Middle frontal gyrus (tissue), 1 donor: Measurements from ENCODE around the gene NPIPB12.
"Not testable (repeated sequence)": the region's sequence is repeated elsewhere in the genome, so short reads cannot be mapped to it uniquely, and the experiment has no call there.

Source experiments
- DNase-seq: peaks from one replicate; pipeline ENCODE4 v3.0.0-alpha.2; 2015; ENCODE audit warnings: low spot score; ENCODE audit errors: extremely low spot score

Gene NPIPB12

DNA sequence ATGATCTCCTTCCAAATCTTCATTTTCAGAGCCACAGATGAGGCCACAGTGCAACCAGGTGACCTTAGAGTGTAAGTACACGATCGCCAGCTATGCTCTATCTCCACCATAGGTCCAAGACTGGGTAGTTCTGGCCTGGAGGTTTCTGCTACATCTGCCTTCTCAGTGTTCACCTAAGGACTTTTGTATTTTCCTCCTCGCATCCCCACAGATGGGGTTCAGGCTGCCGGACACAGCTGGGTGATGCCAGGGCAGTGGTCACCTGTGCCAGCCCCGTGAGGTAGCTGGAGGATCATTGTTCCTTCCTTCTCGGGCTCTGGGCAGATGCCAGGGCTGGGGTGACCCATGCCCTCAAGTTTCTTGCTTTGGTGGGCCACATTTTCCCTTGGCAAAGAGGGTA, at the start of gene NPIPB12:
TSS of gene NPIPB12 (minus strand) at position 101 of the 400 bp plus-strand sequence.
- DNase-seq, result not testable (repeated sequence)

GRCh38 chr16:29521520-29521919, 15.3 kb upstream of the NPIPB12 start:
- DNase-seq, result not testable (repeated sequence)

GRCh38 chr16:29482276-29482675, 23.9 kb downstream of the NPIPB12 start:
- DNase-seq, result not testable (repeated sequence)

GRCh38 chr16:29472065-29472464, 34.1 kb downstream of the NPIPB12 start:
- not testable (repeated sequence) for DNase-seq

GRCh38 chr16:29469660-29470059, 36.5 kb downstream of the NPIPB12 start:
- not testable (repeated sequence) for DNase-seq

GRCh38 chr16:29467654-29468366, 38.4 kb downstream of the NPIPB12 start:
- not testable (repeated sequence) for DNase-seq

DNA sequence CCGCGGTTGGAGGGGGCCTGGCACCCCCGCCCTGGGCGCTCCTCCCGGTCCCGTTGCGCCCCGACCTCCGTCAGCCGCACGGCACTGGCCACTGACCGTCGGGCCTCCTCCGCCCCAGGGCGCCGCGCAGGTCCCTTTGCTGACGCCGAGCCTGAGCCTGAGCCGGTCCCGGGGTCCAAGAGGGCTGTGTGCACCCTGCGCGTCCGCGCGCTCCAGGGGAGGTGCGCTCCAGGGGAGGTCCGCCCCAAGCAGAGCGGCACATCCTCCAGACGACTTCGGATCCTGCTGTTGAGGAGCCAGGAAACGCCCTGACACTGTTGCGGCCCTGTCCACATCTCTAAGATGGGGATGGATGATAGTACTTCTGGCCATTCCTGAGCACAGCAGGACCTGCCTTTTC, 39.3 kb downstream of the NPIPB12 start:
- not testable (repeated sequence) for DNase-seq

DNA sequence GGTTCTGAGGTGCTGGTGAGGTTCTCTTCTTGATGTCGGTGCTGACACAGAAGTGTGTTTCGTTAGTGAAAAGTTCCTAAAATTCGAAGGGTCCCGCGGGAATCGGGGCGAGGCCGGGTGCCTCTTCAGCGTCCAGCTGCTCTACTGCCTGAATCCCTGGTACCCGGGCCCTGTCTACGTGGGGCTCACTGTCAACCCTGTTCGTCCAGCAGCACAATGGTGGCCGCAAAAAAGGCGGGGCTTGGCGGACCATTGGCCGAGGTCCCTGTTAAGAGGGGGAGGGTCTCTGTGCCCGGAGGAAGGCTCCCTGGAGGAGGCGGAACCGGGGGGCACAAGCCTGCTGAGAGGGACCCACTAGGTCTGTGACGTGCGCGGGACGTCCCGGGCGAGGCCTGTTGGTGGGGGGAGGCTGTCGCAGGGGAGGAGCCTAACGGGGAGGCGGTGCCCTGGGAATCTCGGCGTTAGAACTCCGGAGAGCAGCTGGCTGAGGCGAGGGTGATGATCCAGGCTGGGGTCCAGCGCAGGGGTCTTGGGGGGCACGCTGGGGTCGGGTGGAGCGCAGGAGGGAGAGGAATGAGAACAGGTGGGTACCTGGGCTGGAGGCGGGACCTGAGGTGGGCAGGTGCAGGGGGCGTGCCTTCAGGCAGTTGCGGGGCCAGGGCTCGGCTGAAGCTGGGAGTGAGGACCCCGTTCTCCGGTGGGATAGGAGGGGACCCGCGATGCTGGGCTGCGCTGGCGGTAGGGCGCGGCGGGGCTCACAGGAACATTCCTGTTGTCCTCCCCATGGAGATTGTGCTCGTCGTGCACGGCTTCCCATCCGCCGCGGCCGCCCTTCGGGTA, 40.0 kb downstream of the NPIPB12 start:
- not testable (repeated sequence) for DNase-seq

GRCh38 chr16:29460647-29461030, 45.6 kb downstream of the NPIPB12 start:
- not testable (repeated sequence) for DNase-seq

DNA sequence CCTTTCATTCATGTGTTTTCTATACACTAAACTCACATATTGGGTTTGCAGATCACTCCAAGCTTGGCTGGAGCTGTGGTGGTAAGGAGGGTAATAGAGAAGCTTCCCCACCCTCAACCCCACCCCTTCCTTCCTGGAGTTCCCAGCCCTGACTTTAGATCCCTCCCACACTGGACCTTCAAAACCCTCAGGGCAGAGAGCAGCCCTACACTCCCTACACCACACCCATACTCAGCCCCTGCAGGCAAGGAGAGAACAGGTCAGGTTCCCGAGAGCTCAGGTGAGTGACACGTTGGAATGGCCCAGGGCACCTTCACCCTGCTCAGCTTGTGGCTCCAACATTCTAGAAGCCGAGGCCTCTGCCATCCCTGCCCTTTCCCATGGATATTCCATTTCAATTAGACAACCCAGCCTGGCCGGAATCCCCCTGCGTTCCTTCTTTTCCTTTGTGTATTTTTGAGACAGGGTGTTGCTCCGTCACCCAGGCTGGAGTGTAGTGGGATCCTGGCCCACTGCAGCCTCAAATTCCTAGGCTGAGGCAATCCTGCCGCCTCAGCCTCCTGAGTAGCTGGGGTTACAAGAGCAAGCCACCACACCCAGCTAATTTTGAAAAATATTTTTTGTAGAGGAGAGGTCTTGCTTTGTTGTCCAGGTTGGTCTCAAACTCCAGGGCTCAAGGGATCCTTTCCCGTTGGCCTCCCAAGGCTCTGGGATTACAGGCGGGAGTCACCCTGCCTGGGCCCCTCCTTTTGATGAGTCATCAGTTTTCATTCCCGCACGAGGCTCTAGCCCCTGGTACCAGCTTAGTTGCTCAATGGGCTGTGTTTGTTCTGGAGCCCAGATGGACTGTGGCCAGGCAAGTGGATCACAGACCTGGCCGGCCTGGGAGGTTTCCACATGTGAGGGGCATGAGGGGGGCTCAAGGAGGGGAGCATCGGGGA, 46.2 kb downstream of the NPIPB12 start, which contains the start of gene SULT1A4:
TSS of gene SULT1A4 (plus strand) at position 208 of the 941 bp plus-strand sequence. CDS start 1,473 bp downstream, outside the sequence.
- not testable (repeated sequence) for DNase-seq

DNA sequence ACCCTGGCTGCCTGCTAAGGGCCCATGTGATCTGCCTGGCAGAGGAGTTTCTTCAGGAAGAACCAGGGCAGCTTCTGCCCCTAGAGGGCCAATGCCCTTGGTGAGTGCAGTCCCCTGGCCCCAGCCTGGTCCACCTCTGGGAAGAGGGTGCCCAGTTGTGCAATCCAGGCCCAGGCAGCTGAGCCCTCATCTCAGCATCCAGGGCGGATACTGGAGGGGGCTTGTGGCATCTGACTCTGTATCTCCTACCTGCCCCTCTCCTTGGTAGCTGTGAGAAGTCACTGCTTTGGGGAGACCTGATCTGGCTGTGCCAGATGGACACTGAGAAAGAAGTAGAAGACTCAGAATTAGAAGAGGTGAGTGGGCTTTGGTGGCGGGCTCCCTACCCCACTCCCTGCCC, 48.5 kb downstream of the NPIPB12 start:
- DNase-seq, result not testable (repeated sequence)

- not testable (repeated sequence) for DNase-seq
These were observed 51.4 kb downstream of the NPIPB12 start for GRCh38 chr16:29454828-29455227.

DNA sequence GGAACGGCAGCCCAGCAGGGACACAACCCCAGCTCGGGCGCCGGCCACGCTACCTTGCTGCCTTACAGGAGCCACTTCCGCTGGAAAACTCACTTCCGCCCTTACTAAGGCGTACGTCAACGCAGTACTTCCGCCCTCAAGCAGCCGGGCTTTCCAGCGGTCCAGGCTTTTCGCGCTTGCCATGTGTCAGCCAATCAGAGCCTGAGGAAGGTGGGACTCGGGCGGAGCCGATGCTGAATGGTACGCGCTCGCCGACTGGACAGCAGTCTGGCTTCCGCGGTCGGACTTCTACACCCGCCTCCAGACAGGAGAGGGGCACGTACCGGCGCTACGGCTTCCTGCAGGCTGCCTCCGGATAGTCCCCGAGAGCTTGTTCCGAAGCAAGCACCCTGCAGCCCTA, 51.9 kb downstream of the NPIPB12 start, which contains the start of the genes BOLA2 and SLX1B:
TSS of gene BOLA2 (minus strand) at position 83 of the 400 bp plus-strand sequence. CDS start 98 bp downstream, outside the sequence.
TSS of gene SLX1B (plus strand) at position 265 of the 400 bp plus-strand sequence.
- not testable (repeated sequence) for DNase-seq

- DNase-seq, result not testable (repeated sequence)
These were observed 52.5 kb downstream of the NPIPB12 start for GRCh38 chr16:29453754-29454153.
